H1 (cell line): ENCODE measurements around the gene CHRM1. TPM values are rescaled to one million over a fixed set of nuclear protein-coding genes. Genes with fewer than 3 reads are reported as not detected.

Source experiments
- ASH2L ChIP-seq: fragments of 200-600, 300-600 bp; sonication (generic); IDR thresholded peaks from one replicate; pipeline ENCODE4 v1.7.1; 2017; ENCODE audit warnings: low read length
- BCL11A ChIP-seq, 2 experiments: IDR thresholded peaks; one replicate each; pipeline ENCODE4 v1.6.1; 2011; ENCODE audit warnings: low read depth in 2 of 2, low read length in 2 of 2, mild to moderate bottlenecking in 2 of 2
- MAFK ChIP-seq: IDR thresholded peaks from 2 replicates; pipeline ENCODE4 v1.6.1; 2012; ENCODE audit warnings: low read depth, mild to moderate bottlenecking, improper control_type of control experiment, low read length
- PHF8 ChIP-seq: fragments of 200-600 bp; sonication (generic); conservative IDR thresholded peaks from 2 replicates; pipeline ENCODE4 v1.7.1; 2012; ENCODE audit warnings: low read depth, mild to moderate bottlenecking, inconsistent platforms, low read length, moderate library complexity
- RXRA ChIP-seq: IDR thresholded peaks from 2 replicates; pipeline ENCODE4 v1.6.1; 2011; ENCODE audit warnings: low read depth, mild to moderate bottlenecking, low read length, moderate library complexity; ENCODE audit not compliant: insufficient read depth
- SP2 ChIP-seq: IDR thresholded peaks from 2 replicates; pipeline ENCODE4 v1.6.1; 2012; ENCODE audit warnings: mild to moderate bottlenecking, low read length, inconsistent platforms
- TAF7 ChIP-seq: optimal IDR thresholded peaks from 2 replicates; pipeline ENCODE3; 2011; ENCODE audit warnings: low read depth, mild to moderate bottlenecking, inconsistent platforms, low read length, moderate library complexity, borderline replicate concordance
- TEAD4 ChIP-seq: IDR thresholded peaks from 2 replicates; pipeline ENCODE4 v1.6.1; 2012; ENCODE audit warnings: low read depth, low read length, inconsistent platforms, mixed read lengths
- polyA plus RNA-seq, 7 experiments: library from polyadenylated mRNA; depleted of rRNA in 3 of 7; stranded (reverse) in 5 of 7; unstranded in 2 of 7; fragments of >200 nt in 5 of 7; fragments of 200-250 nt in 2 of 7; gene quantifications; 1 replicate in 5 of 7; 2 replicates in 1 of 7; 4 replicates in 1 of 7; pipeline versions ENCODE4 v1.2.1 to v1.2.3, GENCODE V29; 2011 to 2013; ENCODE audit warnings: missing spikeins in 2 of 7, mixed read lengths in 2 of 7
- total RNA-seq: library from RNA; stranded (reverse); fragmentation: NEBNext Ultra II Directional; extraction: Animal tissue kit (Norgen Biotek cat#: 25700); gene quantifications from 2 replicates; pipeline ENCODE4 v1.2.1, GENCODE V29; 2021
- TF ChIP-seq, protein P1 (sequence below): fragments of 300-600 bp; sonication (generic); IDR thresholded peaks from 2 replicates; pipeline ENCODE4 v1.7.1; 2012; ENCODE audit warnings: low read length, moderate library complexity, mild to moderate bottlenecking, inconsistent platforms; ENCODE audit not compliant: insufficient replicate concordance
- TF ChIP-seq, protein P2 (sequence below): IDR thresholded peaks from 2 replicates; pipeline ENCODE4 v1.6.1; 2012; ENCODE audit warnings: low read length, inconsistent platforms

The CHRM1 gene
- total and polyA plus RNA-seq, 2 of the 8 experiments (the other 6 are each of a cell fraction or from before 2014, with no cell fraction given): 0.08 TPM; not detected in 1

DNA sequence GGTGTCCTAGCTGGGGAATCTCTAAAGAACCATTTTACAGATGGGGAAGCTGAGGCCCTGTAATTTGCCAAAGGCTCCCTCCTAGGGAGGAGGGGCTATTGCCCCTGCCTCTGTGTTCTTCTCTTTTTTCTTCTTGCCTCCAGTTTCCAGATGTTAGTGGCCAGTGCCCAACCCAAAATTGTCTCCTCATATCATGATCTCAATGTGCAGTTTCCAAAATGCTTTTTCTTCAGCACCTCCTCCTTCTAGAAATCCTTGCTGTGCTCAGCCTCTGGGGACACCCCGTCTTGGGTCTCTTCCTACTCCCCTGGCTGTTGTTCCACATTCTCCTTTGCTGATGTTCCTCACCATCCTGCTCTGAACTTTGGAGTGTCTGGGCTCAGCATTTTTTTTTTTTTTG lies 9.5 kb upstream of the CHRM1 start (continued):
- TF ChIP-seq, protein P1, sequence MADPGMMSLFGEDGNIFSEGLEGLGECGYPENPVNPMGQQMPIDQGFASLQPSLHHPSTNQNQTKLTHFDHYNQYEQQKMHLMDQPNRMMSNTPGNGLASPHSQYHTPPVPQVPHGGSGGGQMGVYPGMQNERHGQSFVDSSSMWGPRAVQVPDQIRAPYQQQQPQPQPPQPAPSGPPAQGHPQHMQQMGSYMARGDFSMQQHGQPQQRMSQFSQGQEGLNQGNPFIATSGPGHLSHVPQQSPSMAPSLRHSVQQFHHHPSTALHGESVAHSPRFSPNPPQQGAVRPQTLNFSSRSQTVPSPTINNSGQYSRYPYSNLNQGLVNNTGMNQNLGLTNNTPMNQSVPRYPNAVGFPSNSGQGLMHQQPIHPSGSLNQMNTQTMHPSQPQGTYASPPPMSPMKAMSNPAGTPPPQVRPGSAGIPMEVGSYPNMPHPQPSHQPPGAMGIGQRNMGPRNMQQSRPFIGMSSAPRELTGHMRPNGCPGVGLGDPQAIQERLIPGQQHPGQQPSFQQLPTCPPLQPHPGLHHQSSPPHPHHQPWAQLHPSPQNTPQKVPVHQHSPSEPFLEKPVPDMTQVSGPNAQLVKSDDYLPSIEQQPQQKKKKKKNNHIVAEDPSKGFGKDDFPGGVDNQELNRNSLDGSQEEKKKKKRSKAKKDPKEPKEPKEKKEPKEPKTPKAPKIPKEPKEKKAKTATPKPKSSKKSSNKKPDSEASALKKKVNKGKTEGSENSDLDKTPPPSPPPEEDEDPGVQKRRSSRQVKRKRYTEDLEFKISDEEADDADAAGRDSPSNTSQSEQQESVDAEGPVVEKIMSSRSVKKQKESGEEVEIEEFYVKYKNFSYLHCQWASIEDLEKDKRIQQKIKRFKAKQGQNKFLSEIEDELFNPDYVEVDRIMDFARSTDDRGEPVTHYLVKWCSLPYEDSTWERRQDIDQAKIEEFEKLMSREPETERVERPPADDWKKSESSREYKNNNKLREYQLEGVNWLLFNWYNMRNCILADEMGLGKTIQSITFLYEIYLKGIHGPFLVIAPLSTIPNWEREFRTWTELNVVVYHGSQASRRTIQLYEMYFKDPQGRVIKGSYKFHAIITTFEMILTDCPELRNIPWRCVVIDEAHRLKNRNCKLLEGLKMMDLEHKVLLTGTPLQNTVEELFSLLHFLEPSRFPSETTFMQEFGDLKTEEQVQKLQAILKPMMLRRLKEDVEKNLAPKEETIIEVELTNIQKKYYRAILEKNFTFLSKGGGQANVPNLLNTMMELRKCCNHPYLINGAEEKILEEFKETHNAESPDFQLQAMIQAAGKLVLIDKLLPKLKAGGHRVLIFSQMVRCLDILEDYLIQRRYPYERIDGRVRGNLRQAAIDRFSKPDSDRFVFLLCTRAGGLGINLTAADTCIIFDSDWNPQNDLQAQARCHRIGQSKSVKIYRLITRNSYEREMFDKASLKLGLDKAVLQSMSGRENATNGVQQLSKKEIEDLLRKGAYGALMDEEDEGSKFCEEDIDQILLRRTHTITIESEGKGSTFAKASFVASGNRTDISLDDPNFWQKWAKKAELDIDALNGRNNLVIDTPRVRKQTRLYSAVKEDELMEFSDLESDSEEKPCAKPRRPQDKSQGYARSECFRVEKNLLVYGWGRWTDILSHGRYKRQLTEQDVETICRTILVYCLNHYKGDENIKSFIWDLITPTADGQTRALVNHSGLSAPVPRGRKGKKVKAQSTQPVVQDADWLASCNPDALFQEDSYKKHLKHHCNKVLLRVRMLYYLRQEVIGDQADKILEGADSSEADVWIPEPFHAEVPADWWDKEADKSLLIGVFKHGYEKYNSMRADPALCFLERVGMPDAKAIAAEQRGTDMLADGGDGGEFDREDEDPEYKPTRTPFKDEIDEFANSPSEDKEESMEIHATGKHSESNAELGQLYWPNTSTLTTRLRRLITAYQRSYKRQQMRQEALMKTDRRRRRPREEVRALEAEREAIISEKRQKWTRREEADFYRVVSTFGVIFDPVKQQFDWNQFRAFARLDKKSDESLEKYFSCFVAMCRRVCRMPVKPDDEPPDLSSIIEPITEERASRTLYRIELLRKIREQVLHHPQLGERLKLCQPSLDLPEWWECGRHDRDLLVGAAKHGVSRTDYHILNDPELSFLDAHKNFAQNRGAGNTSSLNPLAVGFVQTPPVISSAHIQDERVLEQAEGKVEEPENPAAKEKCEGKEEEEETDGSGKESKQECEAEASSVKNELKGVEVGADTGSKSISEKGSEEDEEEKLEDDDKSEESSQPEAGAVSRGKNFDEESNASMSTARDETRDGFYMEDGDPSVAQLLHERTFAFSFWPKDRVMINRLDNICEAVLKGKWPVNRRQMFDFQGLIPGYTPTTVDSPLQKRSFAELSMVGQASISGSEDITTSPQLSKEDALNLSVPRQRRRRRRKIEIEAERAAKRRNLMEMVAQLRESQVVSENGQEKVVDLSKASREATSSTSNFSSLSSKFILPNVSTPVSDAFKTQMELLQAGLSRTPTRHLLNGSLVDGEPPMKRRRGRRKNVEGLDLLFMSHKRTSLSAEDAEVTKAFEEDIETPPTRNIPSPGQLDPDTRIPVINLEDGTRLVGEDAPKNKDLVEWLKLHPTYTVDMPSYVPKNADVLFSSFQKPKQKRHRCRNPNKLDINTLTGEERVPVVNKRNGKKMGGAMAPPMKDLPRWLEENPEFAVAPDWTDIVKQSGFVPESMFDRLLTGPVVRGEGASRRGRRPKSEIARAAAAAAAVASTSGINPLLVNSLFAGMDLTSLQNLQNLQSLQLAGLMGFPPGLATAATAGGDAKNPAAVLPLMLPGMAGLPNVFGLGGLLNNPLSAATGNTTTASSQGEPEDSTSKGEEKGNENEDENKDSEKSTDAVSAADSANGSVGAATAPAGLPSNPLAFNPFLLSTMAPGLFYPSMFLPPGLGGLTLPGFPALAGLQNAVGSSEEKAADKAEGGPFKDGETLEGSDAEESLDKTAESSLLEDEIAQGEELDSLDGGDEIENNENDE: no peak
- TF ChIP-seq TAF7: no peak
- no peak for TF ChIP-seq RXRA
- TF ChIP-seq MAFK: no peak
- no peak for TF ChIP-seq SP2
- TF ChIP-seq PHF8: no peak
- no peak for TF ChIP-seq ASH2L
- TF ChIP-seq, protein P2, sequence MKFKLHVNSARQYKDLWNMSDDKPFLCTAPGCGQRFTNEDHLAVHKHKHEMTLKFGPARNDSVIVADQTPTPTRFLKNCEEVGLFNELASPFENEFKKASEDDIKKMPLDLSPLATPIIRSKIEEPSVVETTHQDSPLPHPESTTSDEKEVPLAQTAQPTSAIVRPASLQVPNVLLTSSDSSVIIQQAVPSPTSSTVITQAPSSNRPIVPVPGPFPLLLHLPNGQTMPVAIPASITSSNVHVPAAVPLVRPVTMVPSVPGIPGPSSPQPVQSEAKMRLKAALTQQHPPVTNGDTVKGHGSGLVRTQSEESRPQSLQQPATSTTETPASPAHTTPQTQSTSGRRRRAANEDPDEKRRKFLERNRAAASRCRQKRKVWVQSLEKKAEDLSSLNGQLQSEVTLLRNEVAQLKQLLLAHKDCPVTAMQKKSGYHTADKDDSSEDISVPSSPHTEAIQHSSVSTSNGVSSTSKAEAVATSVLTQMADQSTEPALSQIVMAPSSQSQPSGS: no peak
- no peak for TF ChIP-seq BCL11A (IDR thresholded peaks at IDR 0.05; ENCODE audit: low read depth in 2 of 2, low read length in 2 of 2)
- no peak for TF ChIP-seq TEAD4
- TF ChIP-seq, all 59 proteins: peak for 0
